CD4-positive, alpha-beta T cell (primary cell): ENCODE results near the gene KRT20. TPM values are rescaled to one million over a fixed set of nuclear protein-coding genes. Genes with fewer than 3 reads are reported as not detected.

Experiments used
- ATAC-seq: fragments of 200-7000 bp; cut with Tn5 transposase; one replicate; pipeline ENCODE4 v1.10.0; 2022; ENCODE audit warnings: mild to moderate bottlenecking; ENCODE audit not compliant: poor library complexity
- CTCF ChIA-PET: fragments of 350-600 bp; sonication (Branson Sonifier 250); formaldehyde crosslinking; loops from one replicate; lab custom pipeline; 2021; ENCODE audit warnings: antibody characterized with exemption, inconsistent platforms; lab: Charles Lee
- POLR2A ChIA-PET: fragments of 350-600 bp; sonication (Branson Sonifier 250); formaldehyde crosslinking; loops from one replicate; lab custom pipeline; 2021; ENCODE audit warnings: antibody characterized with exemption, inconsistent platforms; lab: Charles Lee
- DNase-seq, 14 experiments: peaks; one replicate each; pipeline ENCODE4 v3.0.0-alpha.2; 2013 to 2020; ENCODE audit warnings: mixed read lengths in 2 of 14
- H3K27ac ChIP-seq, 2 donors: one replicate each; pipeline versions ENCODE4 v1.5.1 to v1.7.0; 2013; ENCODE audit warnings: low read length in 2 of 2, low read depth in 1 of 2, mild to moderate bottlenecking in 1 of 2
- H3K27me3 ChIP-seq, 2 experiments: 1 replicate in 1 of 2; 2 replicates in 1 of 2; pipeline versions ENCODE4 v1.6.1 to v1.7.0; 2013; ENCODE audit warnings: low read length in 2 of 2, control low read depth in 1 of 2, mild to moderate bottlenecking in 1 of 2, moderate library complexity in 1 of 2; ENCODE audit not compliant: insufficient read depth in 2 of 2, control insufficient read depth in 1 of 2
- H3K36me3 ChIP-seq: one replicate; pipeline ENCODE4 v1.6.1; 2013; ENCODE audit warnings: low read length, control low read depth; ENCODE audit not compliant: insufficient read depth
- H3K4me1 ChIP-seq: one replicate; pipeline ENCODE4 v1.6.1; 2013; ENCODE audit warnings: low read length, control low read depth; ENCODE audit not compliant: insufficient read depth
- H3K4me3 ChIP-seq: one replicate; pipeline ENCODE4 v1.5.1; 2013; ENCODE audit warnings: mild to moderate bottlenecking, low read length, moderate library complexity
- H3K9me3 ChIP-seq, 2 experiments: 1 replicate in 1 of 2; 2 replicates in 1 of 2; pipeline versions ENCODE4 v1.6.1 to v1.7.0; 2013; ENCODE audit warnings: low read length in 2 of 2, mild to moderate bottlenecking in 2 of 2, control low read depth in 1 of 2, moderate library complexity in 1 of 2; ENCODE audit not compliant: control insufficient read depth in 1 of 2, insufficient read depth in 1 of 2
- H3K27ac Mint-ChIP-seq: one replicate; pipeline ENCODE4 v1.8.0; 2020; ENCODE audit warnings: mixed read lengths
- H3K27me3 Mint-ChIP-seq: one replicate; pipeline ENCODE4 v1.8.0; 2021; ENCODE audit warnings: mixed read lengths
- H3K36me3 Mint-ChIP-seq: one replicate; pipeline ENCODE4 v1.8.0; 2021; ENCODE audit warnings: low read depth, mixed read lengths
- H3K4me1 Mint-ChIP-seq: one replicate; pipeline ENCODE4 v1.8.0; 2021; ENCODE audit warnings: low read depth, mixed read lengths
- H3K4me3 Mint-ChIP-seq: one replicate; pipeline ENCODE4 v1.8.0; 2020; ENCODE audit warnings: mild to moderate bottlenecking, mixed read lengths
- H3K9me3 Mint-ChIP-seq: one replicate; pipeline ENCODE4 v1.8.0; 2020; ENCODE audit warnings: mixed read lengths
- CTCF ChIP-seq: fragments of 200-600 bp; IDR thresholded peaks from one replicate; pipeline ENCODE4 v1.8.0; 2022; ENCODE audit warnings: antibody characterized with exemption, mild to moderate bottlenecking
- intact Hi-C, 2 experiments: fragments of 100-400 bp; cut with DNase I in 1 of 2; cut with micrococcal nuclease in 1 of 2; formaldehyde crosslinking; loops; one replicate each; pipeline versions ENCODE4 v1.15.1 to v1.9.0; 2023 to 2025; cut with DNase I, micrococcal nuclease
- total RNA-seq, 174 experiments: library from RNA in 2 of 174; stranded (reverse) in 2 of 174; gene quantifications; one replicate each; pipeline ENCODE4 v1.2.3 and lab custom pipeline; 2021 to 2026

Gene KRT20
- total RNA-seq, 2 experiments from 2014 or later: not detected

DNA sequence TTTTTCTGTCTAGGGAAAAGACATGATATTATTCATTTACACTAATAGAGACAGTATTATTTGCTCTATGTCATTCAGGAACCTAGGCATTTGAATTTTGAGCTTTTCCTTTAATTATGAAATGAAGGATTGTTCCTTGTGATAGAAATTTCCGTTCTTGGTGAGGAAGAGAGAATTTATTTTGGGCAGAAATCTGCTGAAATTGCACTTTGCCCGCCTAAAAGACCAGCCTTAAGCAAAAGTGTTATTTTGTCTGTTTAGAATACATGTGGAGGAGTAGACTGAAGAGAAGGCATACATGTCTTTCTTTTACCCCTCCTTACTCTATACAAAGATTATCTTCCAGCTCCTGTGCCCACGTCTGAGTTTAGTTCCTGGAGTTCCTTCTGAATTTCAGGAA lies 45.8 kb downstream of the KRT20 start:
- H3K27ac ChIP-seq: no peak overlapping the region
- no peak for ATAC-seq
- H3K4me1 Mint-ChIP-seq: no peaks in the 10 kb centered on the region
- H3K36me3 ChIP-seq: peaks cover 5% of the 10 kb centered on the region
- no peaks in the 10 kb centered on the region for H3K9me3 ChIP-seq
- intact Hi-C loops: no loop called here
- peaks cover 23% of the 10 kb centered on the region for H3K27me3 Mint-ChIP-seq
- no peak overlapping the region for H3K4me3 ChIP-seq
- CTCF ChIA-PET: no interaction called here
- DNase-seq: no peak
- no peaks in the 10 kb centered on the region for H3K36me3 Mint-ChIP-seq
- no peaks in the 10 kb centered on the region for H3K4me1 ChIP-seq
- no peak overlapping the region for H3K27ac Mint-ChIP-seq
- no peaks in the 10 kb centered on the region for H3K9me3 Mint-ChIP-seq
- TF ChIP-seq CTCF: no peak
- POLR2A ChIA-PET: no interaction called here
- H3K4me3 Mint-ChIP-seq: no peak overlapping the region
- H3K27me3 ChIP-seq: no peaks in the 10 kb centered on the region

- POLR2A ChIA-PET: no interaction called here
- H3K27ac Mint-ChIP-seq: no peak overlapping the region
- H3K4me1 Mint-ChIP-seq: no peaks in the 10 kb centered on the region
- CTCF ChIA-PET: interaction anchor here (1.5 kb wide), 1 partner anchor 713 kb away, joined by 3 read pairs; no protein-coding TSS in a partner anchor
- ATAC-seq: no peak
- Histone ChIP-seq H3K9me3 (no peaks in the 10 kb centered on the region), H3K27ac (no peak overlapping the region), H3K4me3 (no peak overlapping the region), H3K27me3 (no peaks in the 10 kb centered on the region), H3K36me3 (peaks cover 5% of the 10 kb centered on the region), H3K4me1 (no peaks in the 10 kb centered on the region)
- no peak overlapping the region for H3K4me3 Mint-ChIP-seq
- intact Hi-C loops: no loop called here
- no peak for DNase-seq
- peaks cover 4% of the 10 kb centered on the region for H3K36me3 Mint-ChIP-seq
- TF ChIP-seq CTCF: no peak
- peaks cover 4% of the 10 kb centered on the region for H3K27me3 Mint-ChIP-seq
- no peaks in the 10 kb centered on the region for H3K9me3 Mint-ChIP-seq
Measured at GRCh38 chr17:40836020-40836419, 49.0 kb downstream of the KRT20 start.

GRCh38 chr17:40833882-40834281 lies 51.2 kb downstream of the KRT20 start:
- H3K4me3 ChIP-seq: no peak overlapping the region
- Mint-ChIP-seq H3K4me3 (no peak overlapping the region), H3K9me3 (no peaks in the 10 kb centered on the region), H3K27me3 (no peaks in the 10 kb centered on the region), H3K27ac (no peak overlapping the region), H3K4me1 (no peaks in the 10 kb centered on the region), H3K36me3 (peaks cover 4% of the 10 kb centered on the region)
- intact Hi-C loops: no loop called here
- no peak for ATAC-seq
- H3K4me1 ChIP-seq: no peaks in the 10 kb centered on the region
- no peaks in the 10 kb centered on the region for H3K9me3 ChIP-seq
- no peak for TF ChIP-seq CTCF
- DNase-seq: no peak
- H3K27ac ChIP-seq: no peak overlapping the region
- ChIA-PET CTCF (no interaction called here), POLR2A (no interaction called here)
- no peaks in the 10 kb centered on the region for H3K27me3 ChIP-seq
- peaks cover 5% of the 10 kb centered on the region for H3K36me3 ChIP-seq
